HEK293 (cell line): Measurements from ENCODE around the gene EIF1AX.

Source experiments
- CTCF ChIA-PET: fragments of 350-600 bp; formaldehyde crosslinking; extraction: SDS; loops from one replicate; lab custom pipeline; 2021; ENCODE audit warnings: antibody characterized with exemption; lab: Yijun Ruan, JAX
- POLR2A ChIA-PET: fragments of 300-600 bp; formaldehyde crosslinking; extraction: SDS; loops from one replicate; lab custom pipeline; 2020; ENCODE audit warnings: antibody characterized with exemption, inconsistent platforms; lab: Yijun Ruan, JAX
- H3K27ac ChIP-seq: fragments of 200-500 bp; sonication (Bioruptor generic); 2 replicates; pipeline ENCODE4 v1.5.1; 2014; ENCODE audit warnings: low read depth, low read length, control low read depth, inconsistent platforms; ENCODE audit errors: extremely low read depth
- H3K36me3 ChIP-seq, 2 experiments: fragments of 200-500 bp in 1 of 2; sonication (Bioruptor generic) in 1 of 2; 1 replicate in 1 of 2; 2 replicates in 1 of 2; pipeline ENCODE4 v1.5.1; 2014 to 2017; ENCODE audit warnings: inconsistent platforms in 2 of 2, low read length in 2 of 2; ENCODE audit not compliant: control insufficient read depth in 2 of 2, insufficient read depth in 1 of 2
- H3K4me1 ChIP-seq: fragments of 200-500 bp; sonication (Bioruptor generic); 2 replicates; pipeline ENCODE4 v1.5.1; 2014; ENCODE audit warnings: mild to moderate bottlenecking, low read length, inconsistent platforms; ENCODE audit not compliant: control insufficient read depth, insufficient read depth
- H3K4me3 ChIP-seq: 2 replicates; pipeline ENCODE4 v1.5.1; 2011; ENCODE audit warnings: low read depth, mild to moderate bottlenecking, control low read depth, low read length, moderate library complexity
- H3K9me3 ChIP-seq: fragments of 200-500 bp; sonication (Bioruptor generic); 2 replicates; pipeline ENCODE4 v1.5.1; 2014; ENCODE audit warnings: low read depth, low read length, inconsistent platforms; ENCODE audit not compliant: control insufficient read depth, insufficient read depth
- HIC1 ChIP-seq: fragments of 450-650 bp; formaldehyde crosslinking; IDR thresholded peaks from 2 replicates; pipeline ENCODE4 v1.5.1; 2016; ENCODE audit warnings: missing biosample characterization, missing genetic modification characterization
- PRDM10 ChIP-seq: fragments of 450-650 bp; formaldehyde crosslinking; IDR thresholded peaks from 2 replicates; pipeline ENCODE4 v1.5.1; 2016; ENCODE audit warnings: missing biosample characterization, missing genetic modification characterization
- REST ChIP-seq: fragments of 450-650 bp; formaldehyde crosslinking; IDR thresholded peaks from 2 replicates; pipeline ENCODE4 v1.5.1; 2016; ENCODE audit warnings: missing biosample characterization, missing genetic modification characterization
- ZBTB11 ChIP-seq: fragments of 450-650 bp; formaldehyde crosslinking; conservative IDR thresholded peaks from 2 replicates; pipeline ENCODE4 v1.5.1; 2016; ENCODE audit warnings: low read depth, missing biosample characterization, missing genetic modification characterization
- ZEB2 ChIP-seq: fragments of 450-650 bp; formaldehyde crosslinking; IDR thresholded peaks from 2 replicates; pipeline ENCODE4 v1.5.1; 2016; ENCODE audit warnings: missing biosample characterization, missing genetic modification characterization
- ZNF416 ChIP-seq: fragments of 450-650 bp; formaldehyde crosslinking; IDR thresholded peaks from 2 replicates; pipeline ENCODE4 v1.5.1; 2016; ENCODE audit warnings: missing biosample characterization, missing genetic modification characterization

Gene EIF1AX

GRCh38 chrX:20080277-20080676 lies 61.4 kb downstream of the EIF1AX start:
- Histone ChIP-seq H3K4me3 (no peak overlapping the region), H3K27ac (no peak overlapping the region), H3K9me3 (no peaks in the 10 kb centered on the region), H3K4me1 (no peaks in the 10 kb centered on the region), H3K36me3 (no peaks in the 10 kb centered on the region)
- ChIA-PET POLR2A (no interaction called here), CTCF (interaction anchor here (1.4 kb wide), 1 partner anchor 13 kb away, joined by 3 read pairs; no protein-coding TSS in a partner anchor)
- no peak for TF ChIP-seq ZEB2 (tag by site-specific recombination)
- no peak for TF ChIP-seq HIC1
- no peak for TF ChIP-seq PRDM10 (tag by site-specific recombination)
- no peak for TF ChIP-seq ZNF416 (tag by site-specific recombination)
- peak; percentile 89 for TF ChIP-seq REST (tag by site-specific recombination)
- no peak for TF ChIP-seq ZBTB11
